A549 (cell line): ENCODE results near the gene LCN6.
A peak's percentile ranks its signal among the peaks of the same experiment; 100 is the strongest.
"Not testable (repeated sequence)": the region's sequence is repeated elsewhere in the genome, so short reads cannot be mapped to it uniquely, and the experiment has no call there.

Experiments used
- EHMT2 ChIP-seq: fragments of 200-600 bp; sonication (generic); IDR thresholded peaks from 2 replicates; pipeline ENCODE4 v1.6.1; 2016; ENCODE audit warnings: antibody characterized with exemption, low read depth, mild to moderate bottlenecking, moderate library complexity
- EP300 ChIP-seq, 2 experiments: fragments of >200 bp; sonication (Bioruptor Twin); formaldehyde crosslinking; IDR thresholded peaks; 2 replicates in 1 of 2; 3 replicates in 1 of 2; pipeline ENCODE4 v1.6.1; 2016 to 2017
- ESRRA ChIP-seq: fragments of 150-350 bp; IDR thresholded peaks from 2 replicates; pipeline ENCODE4 v1.6.1; 2014; ENCODE audit warnings: mild to moderate bottlenecking, low read length, borderline replicate concordance
- HOXB13 ChIP-seq: fragments of 250-450 bp; sonication (Bioruptor Pico); IDR thresholded peaks from 2 replicates; pipeline ENCODE4 v1.5.0; 2020; ENCODE audit warnings: low read depth, mild to moderate bottlenecking, moderate library complexity
- JUNB ChIP-seq: fragments of >200 bp; sonication (Bioruptor Twin); formaldehyde crosslinking; IDR thresholded peaks from 2 replicates; pipeline ENCODE4 v1.6.1; 2016
- POLR2AphosphoS2 ChIP-seq: conservative IDR thresholded peaks from 2 replicates; pipeline ENCODE4 v1.6.1; 2012; ENCODE audit warnings: low read length, improper control_type of control experiment, inconsistent platforms
- RCOR1 ChIP-seq: fragments of 150-350 bp; IDR thresholded peaks from 2 replicates; pipeline ENCODE4 v1.6.1; 2014; ENCODE audit warnings: antibody characterized with exemption, low read length, low read depth
- RNF2 ChIP-seq: fragments of 200-600 bp; sonication (generic); IDR thresholded peaks from 2 replicates; pipeline ENCODE4 v1.6.1; 2016; ENCODE audit warnings: low read depth, mild to moderate bottlenecking, antibody characterized with exemption, moderate library complexity, borderline replicate concordance
- TP53 ChIP-seq: fragments of 250-450 bp; sonication (Bioruptor Pico); IDR thresholded peaks from 2 replicates; pipeline ENCODE4 v1.5.0; 2021; ENCODE audit warnings: mild to moderate bottlenecking, moderate library complexity
- TF ChIP-seq, protein P1 (sequence below): fragments of >200 bp; sonication (Bioruptor Twin); formaldehyde crosslinking; IDR thresholded peaks from 3 replicates; pipeline ENCODE4 v1.5.1; 2016
- TF ChIP-seq, protein P2 (sequence below): fragments of 200-600 bp; sonication (generic); IDR thresholded peaks from 2 replicates; pipeline ENCODE4 v1.6.1; 2016; ENCODE audit warnings: antibody characterized with exemption, mild to moderate bottlenecking, moderate library complexity

DNA sequence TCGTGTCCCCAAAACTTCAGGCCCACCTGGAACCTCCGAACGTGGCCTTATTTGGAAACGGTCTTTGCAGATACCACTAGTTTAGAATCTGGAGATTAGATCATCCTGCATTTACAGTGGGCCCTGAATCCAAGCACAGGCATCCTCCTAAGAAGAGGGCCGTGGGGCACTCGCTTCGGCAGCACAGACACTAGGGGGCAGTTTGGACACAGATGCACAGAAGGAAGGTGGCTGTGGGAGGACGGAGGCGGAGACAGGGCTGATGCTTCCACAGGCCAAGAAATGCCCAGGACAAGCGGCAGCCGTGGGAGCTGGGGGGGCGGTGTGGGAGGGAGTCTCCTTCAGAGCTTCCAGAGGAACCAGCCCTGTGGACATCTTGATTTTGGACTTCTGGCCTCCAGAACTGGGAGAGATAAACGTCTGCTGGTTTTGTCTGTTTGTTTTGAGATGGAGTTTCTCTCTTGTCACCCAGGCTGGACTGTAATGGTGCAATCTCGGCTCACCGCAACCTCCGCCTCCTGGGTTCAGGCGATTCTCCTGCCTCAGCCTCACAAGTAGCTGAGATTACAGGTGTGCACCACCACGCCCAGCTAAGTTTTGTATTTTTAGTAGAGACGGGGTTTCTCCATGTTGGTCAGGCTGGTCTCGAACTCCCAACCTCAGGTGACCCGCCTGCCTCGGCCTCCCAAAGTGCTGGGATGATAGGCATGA, 12.7 kb upstream of the LCN6 start:
- TF ChIP-seq TP53 (CRISPR knock-in tag); RNF2; HOXB13 (CRISPR knock-in tag); EHMT2; POLR2AphosphoS2; RCOR1; ESRRA; JUNB; EP300 (IDR thresholded peaks at IDR 0.05): not testable (repeated sequence)
- TF ChIP-seq, protein P1, sequence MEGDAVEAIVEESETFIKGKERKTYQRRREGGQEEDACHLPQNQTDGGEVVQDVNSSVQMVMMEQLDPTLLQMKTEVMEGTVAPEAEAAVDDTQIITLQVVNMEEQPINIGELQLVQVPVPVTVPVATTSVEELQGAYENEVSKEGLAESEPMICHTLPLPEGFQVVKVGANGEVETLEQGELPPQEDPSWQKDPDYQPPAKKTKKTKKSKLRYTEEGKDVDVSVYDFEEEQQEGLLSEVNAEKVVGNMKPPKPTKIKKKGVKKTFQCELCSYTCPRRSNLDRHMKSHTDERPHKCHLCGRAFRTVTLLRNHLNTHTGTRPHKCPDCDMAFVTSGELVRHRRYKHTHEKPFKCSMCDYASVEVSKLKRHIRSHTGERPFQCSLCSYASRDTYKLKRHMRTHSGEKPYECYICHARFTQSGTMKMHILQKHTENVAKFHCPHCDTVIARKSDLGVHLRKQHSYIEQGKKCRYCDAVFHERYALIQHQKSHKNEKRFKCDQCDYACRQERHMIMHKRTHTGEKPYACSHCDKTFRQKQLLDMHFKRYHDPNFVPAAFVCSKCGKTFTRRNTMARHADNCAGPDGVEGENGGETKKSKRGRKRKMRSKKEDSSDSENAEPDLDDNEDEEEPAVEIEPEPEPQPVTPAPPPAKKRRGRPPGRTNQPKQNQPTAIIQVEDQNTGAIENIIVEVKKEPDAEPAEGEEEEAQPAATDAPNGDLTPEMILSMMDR: peak; percentile 58
- TF ChIP-seq, protein P2, sequence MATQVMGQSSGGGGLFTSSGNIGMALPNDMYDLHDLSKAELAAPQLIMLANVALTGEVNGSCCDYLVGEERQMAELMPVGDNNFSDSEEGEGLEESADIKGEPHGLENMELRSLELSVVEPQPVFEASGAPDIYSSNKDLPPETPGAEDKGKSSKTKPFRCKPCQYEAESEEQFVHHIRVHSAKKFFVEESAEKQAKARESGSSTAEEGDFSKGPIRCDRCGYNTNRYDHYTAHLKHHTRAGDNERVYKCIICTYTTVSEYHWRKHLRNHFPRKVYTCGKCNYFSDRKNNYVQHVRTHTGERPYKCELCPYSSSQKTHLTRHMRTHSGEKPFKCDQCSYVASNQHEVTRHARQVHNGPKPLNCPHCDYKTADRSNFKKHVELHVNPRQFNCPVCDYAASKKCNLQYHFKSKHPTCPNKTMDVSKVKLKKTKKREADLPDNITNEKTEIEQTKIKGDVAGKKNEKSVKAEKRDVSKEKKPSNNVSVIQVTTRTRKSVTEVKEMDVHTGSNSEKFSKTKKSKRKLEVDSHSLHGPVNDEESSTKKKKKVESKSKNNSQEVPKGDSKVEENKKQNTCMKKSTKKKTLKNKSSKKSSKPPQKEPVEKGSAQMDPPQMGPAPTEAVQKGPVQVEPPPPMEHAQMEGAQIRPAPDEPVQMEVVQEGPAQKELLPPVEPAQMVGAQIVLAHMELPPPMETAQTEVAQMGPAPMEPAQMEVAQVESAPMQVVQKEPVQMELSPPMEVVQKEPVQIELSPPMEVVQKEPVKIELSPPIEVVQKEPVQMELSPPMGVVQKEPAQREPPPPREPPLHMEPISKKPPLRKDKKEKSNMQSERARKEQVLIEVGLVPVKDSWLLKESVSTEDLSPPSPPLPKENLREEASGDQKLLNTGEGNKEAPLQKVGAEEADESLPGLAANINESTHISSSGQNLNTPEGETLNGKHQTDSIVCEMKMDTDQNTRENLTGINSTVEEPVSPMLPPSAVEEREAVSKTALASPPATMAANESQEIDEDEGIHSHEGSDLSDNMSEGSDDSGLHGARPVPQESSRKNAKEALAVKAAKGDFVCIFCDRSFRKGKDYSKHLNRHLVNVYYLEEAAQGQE: not testable (repeated sequence)
